Activated T-helper 1 cell treated with Interleukin-2 at 50 U/mL for 16 hours (primary cell): ENCODE results near the gene SMC6.

Source experiments
- DNase-seq: peaks from one replicate; pipeline ENCODE4 v3.0.0-alpha.2; 2020; ENCODE audit warnings: low read depth

The SMC6 gene

GRCh38 chr2:17753803-17754663 is at the start of gene SMC6, which contains the start of gene GEN1:
Gene SMC6, minus strand, starts transcription at chr2:17753810. Its CDS starts 7,864 bp downstream, at chr2:17745946.
Gene GEN1, plus strand, starts transcription at chr2:17754138. Its CDS starts 5,806 bp downstream, at chr2:17759944.
- DNase-seq = peak; percentile 86

- no peak for DNase-seq
Measured at GRCh38 chr2:17800693-17801458, 47.3 kb upstream of the SMC6 start.

- DNase-seq = no peak
Measured at GRCh38 chr2:17800219-17800618, 46.6 kb upstream of the SMC6 start.

GRCh38 chr2:17799301-17800120 is 45.9 kb upstream of the SMC6 start:
- no peak for DNase-seq

GRCh38 chr2:17798338-17798737 is 44.7 kb upstream of the SMC6 start:
- DNase-seq = no peak

GRCh38 chr2:17795309-17795708 is 41.7 kb upstream of the SMC6 start:
- DNase-seq = no peak

- no peak for DNase-seq
Measured at GRCh38 chr2:17793803-17794354, 40.3 kb upstream of the SMC6 start.

- DNase-seq = no peak
Measured at GRCh38 chr2:17793296-17793695, 39.7 kb upstream of the SMC6 start.

GRCh38 chr2:17792515-17792914 is 38.9 kb upstream of the SMC6 start:
- no peak for DNase-seq

GRCh38 chr2:17791817-17792130 is 38.2 kb upstream of the SMC6 start:
- no peak for DNase-seq

GRCh38 chr2:17791121-17791816 is 37.7 kb upstream of the SMC6 start:
- no peak for DNase-seq

- no peak for DNase-seq
Measured at GRCh38 chr2:17790536-17790935, 36.9 kb upstream of the SMC6 start.

- no peak for DNase-seq
Measured at GRCh38 chr2:17788773-17789172, 35.2 kb upstream of the SMC6 start.

- DNase-seq = no peak
Measured at GRCh38 chr2:17786727-17787126, 33.1 kb upstream of the SMC6 start.

- DNase-seq = no peak
Measured at GRCh38 chr2:17781482-17781881, 27.9 kb upstream of the SMC6 start.

- DNase-seq = no peak
Measured at GRCh38 chr2:17780546-17780945, 26.9 kb upstream of the SMC6 start.

- no peak for DNase-seq
Measured at GRCh38 chr2:17772532-17772931, 18.9 kb upstream of the SMC6 start.

GRCh38 chr2:17771956-17772355 is 18.3 kb upstream of the SMC6 start:
- no peak for DNase-seq

GRCh38 chr2:17768894-17769293 is 15.3 kb upstream of the SMC6 start:
- no peak for DNase-seq

GRCh38 chr2:17765398-17765797 is 11.8 kb upstream of the SMC6 start:
- no peak for DNase-seq

GRCh38 chr2:17763641-17764333 is 10.2 kb upstream of the SMC6 start:
- DNase-seq = no peak
